ENCODE results near the gene COMMD10.

The COMMD10 gene

DNA sequence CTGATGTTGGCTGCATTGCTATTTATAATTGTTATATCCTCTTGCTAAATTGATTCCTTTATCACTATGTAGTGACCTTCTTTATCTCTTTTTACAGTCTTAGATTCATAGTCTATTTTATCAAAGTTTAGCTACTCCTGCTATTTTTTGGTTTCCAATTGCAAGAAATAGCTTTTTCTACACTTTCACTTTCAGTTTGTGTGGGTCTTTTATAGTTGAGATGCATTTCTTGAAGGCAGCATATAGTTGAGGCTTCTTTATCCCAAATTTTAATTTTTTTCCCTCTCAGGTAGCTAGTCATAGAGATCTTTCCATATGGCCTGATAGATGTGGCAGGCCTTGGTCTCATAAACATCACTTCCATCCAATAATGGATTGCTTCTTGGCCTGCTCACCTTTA, 228.5 kb downstream of the COMMD10 start:
- no peak for DNase-seq (ENCODE audit: low read depth, low spot score)
- H3K4me3 ChIP-seq (ENCODE audit: low read length): no peak overlapping the region

DNA sequence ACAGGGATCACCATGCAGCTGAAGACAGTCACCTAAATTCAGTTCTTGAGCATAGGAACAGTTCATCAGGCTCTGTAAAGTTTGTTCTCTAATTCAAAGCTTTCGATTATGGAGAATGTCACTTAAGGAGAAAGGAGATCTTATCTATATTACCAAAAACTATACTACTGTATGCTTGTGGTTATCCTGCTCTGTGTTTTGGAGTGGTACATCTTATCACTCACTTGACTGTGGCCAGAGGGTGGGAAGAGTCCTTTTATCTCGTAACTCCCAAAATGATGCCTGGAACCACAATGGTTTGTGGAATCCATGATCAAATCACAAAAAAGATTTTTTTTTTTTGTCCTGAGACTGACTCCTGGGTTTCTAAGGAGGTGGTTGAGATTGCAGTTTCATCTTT, 230.7 kb downstream of the COMMD10 start:
- no peak overlapping the region for H3K4me3 ChIP-seq (ENCODE audit: low read length)
- DNase-seq (ENCODE audit: low read depth, low spot score): peak; percentile 71

DNA sequence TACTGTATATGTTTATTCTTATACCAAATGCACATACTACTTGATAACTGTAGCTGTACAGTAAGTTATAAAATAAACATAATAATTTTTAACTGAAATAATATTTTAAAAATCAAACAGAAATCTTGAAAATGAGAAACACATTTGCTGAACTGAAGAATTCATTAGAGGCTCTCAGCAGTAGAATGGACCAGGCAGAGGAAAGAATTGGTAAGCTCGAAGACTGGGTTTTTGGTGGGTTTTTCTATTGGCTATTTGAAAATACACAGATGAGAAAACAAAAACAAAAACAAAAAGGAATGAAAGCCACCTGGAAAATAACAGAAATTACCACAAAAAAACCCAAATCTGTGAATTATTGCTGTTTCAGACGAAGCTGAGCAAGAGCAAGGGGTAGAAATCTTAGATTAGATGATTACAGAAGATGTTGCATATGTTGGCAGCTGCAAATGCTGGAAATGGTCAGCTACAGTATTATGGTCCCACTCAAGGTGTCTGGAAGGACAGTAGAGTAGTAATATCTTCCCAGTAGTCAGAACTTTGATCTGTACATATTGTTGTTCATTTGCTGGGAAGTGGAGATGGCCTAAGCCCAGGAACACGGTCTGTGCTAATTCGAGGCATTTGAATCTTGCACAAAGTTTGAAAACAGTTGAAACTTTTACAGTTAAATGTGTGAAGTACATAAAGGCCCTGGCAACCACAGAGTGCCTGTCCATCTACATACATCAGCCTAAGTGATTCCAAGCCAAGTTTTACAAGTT, 233.4 kb downstream of the COMMD10 start:
- H3K4me3 ChIP-seq (ENCODE audit: low read length): no peak overlapping the region
- DNase-seq (ENCODE audit: low read depth, low spot score): no peak

DNA sequence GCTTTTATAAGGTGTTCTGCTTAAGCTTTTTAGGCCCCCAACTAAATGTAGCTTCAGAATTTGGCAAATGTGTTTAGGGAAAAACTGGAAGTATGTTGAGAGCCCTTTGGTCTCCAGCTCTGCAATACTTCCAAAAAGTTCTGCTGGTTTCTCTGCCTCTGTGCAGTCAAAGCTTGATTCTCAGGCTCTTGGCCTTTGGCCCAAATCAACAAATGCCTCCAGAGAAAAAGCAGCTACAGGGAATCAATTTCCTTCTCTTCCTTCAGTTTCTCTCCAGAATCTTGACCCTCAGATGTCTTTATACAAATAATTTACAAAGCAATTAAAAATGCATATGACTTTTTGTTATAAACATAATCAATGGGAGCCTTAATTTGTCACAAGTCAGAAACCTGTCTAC, 235.7 kb downstream of the COMMD10 start:
- no peak for DNase-seq (ENCODE audit: low read depth, low spot score)
- H3K4me3 ChIP-seq (ENCODE audit: low read length): no peak overlapping the region

DNA sequence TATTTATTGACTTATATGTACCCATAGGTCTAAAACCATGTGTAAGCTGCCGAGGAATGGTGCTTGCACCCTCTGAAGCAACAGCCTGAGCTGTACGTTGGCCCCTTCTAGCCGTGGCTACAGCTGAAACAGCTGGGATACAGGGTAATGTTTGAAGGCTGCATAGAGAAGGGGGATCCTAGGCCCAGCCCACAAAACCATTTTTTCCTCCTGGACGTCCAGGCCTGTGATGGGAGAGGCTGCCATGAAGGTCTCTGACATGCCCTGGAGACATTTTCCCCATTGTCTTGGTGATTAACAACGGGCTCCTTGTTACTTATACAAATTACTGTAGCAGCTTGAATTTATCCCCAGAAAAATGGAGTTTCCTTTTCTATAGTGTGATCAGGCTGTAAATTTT, 244.7 kb downstream of the COMMD10 start:
- no peak overlapping the region for H3K4me3 ChIP-seq (ENCODE audit: low read length)
- no peak for DNase-seq (ENCODE audit: low read depth, low spot score)

DNA sequence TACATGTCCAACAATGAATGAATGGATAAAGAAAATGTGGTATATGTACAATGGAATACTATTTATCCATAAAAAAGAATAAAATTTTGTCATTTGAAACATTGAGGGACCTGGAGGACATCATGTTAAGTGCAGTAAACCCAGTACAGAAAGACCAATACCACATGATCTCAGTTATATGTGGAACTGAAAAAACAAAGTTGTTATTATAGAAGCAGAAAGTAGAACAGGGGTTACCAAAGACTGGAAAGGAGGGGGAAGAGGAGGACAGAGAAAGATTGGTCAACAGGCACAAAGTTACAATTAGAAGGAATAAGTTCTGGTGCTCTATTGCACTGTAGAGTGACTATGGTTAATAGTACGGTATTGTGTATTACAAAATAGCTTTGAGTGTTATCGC, 256.0 kb downstream of the COMMD10 start:
- DNase-seq (ENCODE audit: low read depth, low spot score): no peak

More for the DNA sequence above, 256.0 kb downstream of the COMMD10 start:
- no peak overlapping the region for H3K4me3 ChIP-seq (ENCODE audit: low read length)
